Loucy (cell line): ENCODE data around the gene CYP21A2.
"Not testable (repeated sequence)": the region's sequence is repeated elsewhere in the genome, so short reads cannot be mapped to it uniquely, and the experiment has no call there.

Experiments
- H2AFZ ChIP-seq: fragments of 200-600 bp; sonication (generic); 2 replicates; pipeline ENCODE4 v1.6.0; 2016; ENCODE audit warnings: antibody characterized with exemption, mild to moderate bottlenecking, low read length, moderate library complexity
- H3F3A ChIP-seq: fragments of 200-600 bp; 2 replicates; pipeline ENCODE4 v1.6.0; 2016; ENCODE audit warnings: antibody characterized with exemption, low read depth, mild to moderate bottlenecking
- H3K27me3 ChIP-seq: fragments of 200-600 bp; sonication (generic); 2 replicates; pipeline ENCODE4 v1.6.1; 2014; ENCODE audit warnings: low read length, mild to moderate bottlenecking; ENCODE audit not compliant: insufficient read depth, poor library complexity, severe bottlenecking
- H3K36me3 ChIP-seq: fragments of 200-600 bp; sonication (generic); 2 replicates; pipeline ENCODE4 v1.6.1; 2016; ENCODE audit warnings: low read length; ENCODE audit not compliant: insufficient read depth
- H3K4me1 ChIP-seq: fragments of 200-600 bp; sonication (generic); 2 replicates; pipeline ENCODE4 v1.5.1; 2014; ENCODE audit warnings: low read length, mild to moderate bottlenecking; ENCODE audit not compliant: insufficient read depth, poor library complexity, severe bottlenecking
- H3K4me2 ChIP-seq: fragments of 200-600 bp; sonication (generic); 2 replicates; pipeline ENCODE4 v1.6.0; 2014; ENCODE audit warnings: antibody characterized with exemption, low read length, low read depth, mild to moderate bottlenecking; ENCODE audit not compliant: poor library complexity, severe bottlenecking
- H3K4me3 ChIP-seq: fragments of 200-600 bp; sonication (generic); 2 replicates; pipeline ENCODE4 v1.5.1; 2014; ENCODE audit warnings: low read length, mild to moderate bottlenecking, mixed read lengths; ENCODE audit not compliant: poor library complexity, severe bottlenecking
- H3K79me2 ChIP-seq: fragments of 200-600 bp; sonication (generic); 2 replicates; pipeline ENCODE4 v1.6.1; 2014; ENCODE audit warnings: low read length; ENCODE audit not compliant: insufficient read depth
- H3K9ac ChIP-seq: fragments of 200-600 bp; sonication (generic); 2 replicates; pipeline ENCODE4 v1.6.0; 2014; ENCODE audit warnings: mild to moderate bottlenecking, low read depth, low read length, moderate library complexity; ENCODE audit not compliant: poor library complexity, severe bottlenecking
- H3K9me2 ChIP-seq: fragments of 200-600 bp; sonication (generic); replicated peaks from 2 replicates; pipeline ENCODE4 v1.6.1; 2016; ENCODE audit warnings: low read depth, low read length, mixed read lengths
- H3K9me3 ChIP-seq: fragments of 200-600 bp; sonication (generic); 2 replicates; pipeline ENCODE4 v1.6.1; 2014; ENCODE audit warnings: mild to moderate bottlenecking, antibody characterized with exemption, low read length, low read depth; ENCODE audit not compliant: insufficient read depth
- H4K20me1 ChIP-seq: fragments of 200-600 bp; sonication (generic); 2 replicates; pipeline ENCODE4 v1.6.0; 2014; ENCODE audit warnings: antibody characterized with exemption, low read length, mild to moderate bottlenecking; ENCODE audit not compliant: insufficient read depth, poor library complexity, severe bottlenecking
- CTCF ChIP-seq: fragments of 200-600 bp; sonication (generic); conservative IDR thresholded peaks from 2 replicates; pipeline ENCODE4 v1.5.1; 2014; ENCODE audit warnings: mild to moderate bottlenecking, antibody characterized with exemption, low read length
- EZH2phosphoT487 ChIP-seq: fragments of 200-600 bp; IDR thresholded peaks from 2 replicates; pipeline ENCODE4 v1.6.1; 2018; ENCODE audit warnings: antibody characterized with exemption, mild to moderate bottlenecking, moderate library complexity, borderline replicate concordance

The CYP21A2 gene

GRCh38 chr6:32042276-32042675 lies 4.1 kb downstream of the CYP21A2 start:
- H3K9me3 ChIP-seq, H3K9me2 ChIP-seq, H2AFZ ChIP-seq, H3K4me3 ChIP-seq, H3K79me2 ChIP-seq, H3F3A ChIP-seq, H3K36me3 ChIP-seq, H3K4me2 ChIP-seq, H3K4me1 ChIP-seq, H3K9ac ChIP-seq, H4K20me1 ChIP-seq, H3K27me3 ChIP-seq: not testable (repeated sequence)

- H3F3A ChIP-seq, H3K4me3 ChIP-seq, H3K9ac ChIP-seq, H3K9me3 ChIP-seq, H4K20me1 ChIP-seq, H2AFZ ChIP-seq, H3K27me3 ChIP-seq, H3K9me2 ChIP-seq, H3K4me1 ChIP-seq, H3K36me3 ChIP-seq, H3K4me2 ChIP-seq, H3K79me2 ChIP-seq: not testable (repeated sequence)
Measured at GRCh38 chr6:32043589-32044380, 5.6 kb downstream of the CYP21A2 start.

- H3K9ac ChIP-seq, H3K9me3 ChIP-seq: not testable (repeated sequence)
Measured at GRCh38 chr6:32044916-32045315, 6.7 kb downstream of the CYP21A2 start.

GRCh38 chr6:32045811-32046449 lies 7.7 kb downstream of the CYP21A2 start:
- Histone ChIP-seq H4K20me1 (no peaks in the 10 kb centered on the region), H3K79me2 (no peaks in the 10 kb centered on the region), H3K9me3 (no peaks in the 10 kb centered on the region), H3K4me3 (no peak overlapping the region), H3K9ac (no peak overlapping the region), H3K4me1 (no peaks in the 10 kb centered on the region), H3K4me2 (no peak overlapping the region), H3K36me3 (no peaks in the 10 kb centered on the region), H3F3A (no peaks in the 10 kb centered on the region), H2AFZ (no peak overlapping the region), H3K27me3 (no peaks in the 10 kb centered on the region), H3K9me2 (no peaks in the 10 kb centered on the region)
- TF ChIP-seq EZH2phosphoT487, result no peak
- no peak for TF ChIP-seq CTCF

More at GRCh38 chr6:32044916-32045315, 6.7 kb downstream of the CYP21A2 start:
- not testable (repeated sequence) for H3K27me3 ChIP-seq, H3K9me2 ChIP-seq, H3K4me2 ChIP-seq, H3K4me1 ChIP-seq, H3F3A ChIP-seq, H3K4me3 ChIP-seq, H3K79me2 ChIP-seq, H4K20me1 ChIP-seq, H2AFZ ChIP-seq, H3K36me3 ChIP-seq
